GM19043 (cell line): Measurements from ENCODE around the gene CNTRL.
"Not testable (repeated sequence)": the region's sequence is repeated elsewhere in the genome, so short reads cannot be mapped to it uniquely, and the experiment has no call there.

Experiments used
- ATAC-seq: cut with Tn5 transposase; IDR thresholded peaks from one replicate; pipeline ENCODE4 v1.9.1; 2021; ENCODE audit warnings: low read depth; ENCODE audit not compliant: unreplicated experiment

The CNTRL gene

DNA sequence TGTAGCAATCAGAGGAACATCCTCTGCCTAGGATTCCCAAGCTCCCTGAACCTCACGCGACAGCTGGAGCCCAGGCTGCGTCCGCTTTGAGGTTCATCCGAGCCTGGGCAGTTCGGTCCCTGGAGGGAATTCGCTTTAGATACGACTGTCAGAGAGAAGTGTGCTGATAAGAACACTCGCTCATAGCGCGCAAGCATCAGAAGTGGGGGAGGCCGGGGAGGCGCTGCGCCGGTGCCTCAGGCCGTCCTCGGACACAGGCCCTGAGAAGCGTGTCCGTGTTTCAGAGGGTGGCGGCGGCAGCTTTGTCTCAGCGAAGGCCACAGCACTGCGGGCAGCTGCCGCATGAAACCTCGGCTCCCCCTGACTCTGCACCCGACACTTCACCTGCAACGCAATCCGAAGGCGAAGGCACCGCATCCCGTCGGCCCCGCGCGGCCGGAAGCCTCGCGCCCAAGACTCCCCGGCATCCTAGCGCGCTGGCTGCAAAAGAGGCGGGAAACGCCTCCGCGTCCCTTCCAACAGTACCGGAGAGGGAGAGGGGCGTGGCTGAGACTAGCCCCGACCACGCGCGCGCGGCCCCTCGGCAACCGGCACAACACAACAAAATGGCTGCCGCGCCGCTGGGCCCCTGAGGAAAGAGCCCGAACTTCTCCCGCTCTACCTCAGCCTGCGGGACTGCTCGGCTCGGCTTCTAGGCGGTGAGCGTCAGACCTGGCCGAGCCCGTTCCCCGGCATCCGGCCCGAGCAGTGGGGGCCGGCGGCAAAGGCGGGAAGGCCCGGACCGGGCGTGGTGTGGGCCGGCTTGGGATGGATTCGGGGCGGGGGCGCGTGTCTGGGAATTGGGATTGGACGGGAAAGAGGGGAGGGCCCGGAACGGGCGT lies at the start of gene CNTRL:
Gene CNTRL, plus strand, starts transcription at position 586 of the 881 bp plus-strand sequence. CDS start 13,372 bp downstream, outside the sequence.
- peak; percentile 69 for ATAC-seq

DNA sequence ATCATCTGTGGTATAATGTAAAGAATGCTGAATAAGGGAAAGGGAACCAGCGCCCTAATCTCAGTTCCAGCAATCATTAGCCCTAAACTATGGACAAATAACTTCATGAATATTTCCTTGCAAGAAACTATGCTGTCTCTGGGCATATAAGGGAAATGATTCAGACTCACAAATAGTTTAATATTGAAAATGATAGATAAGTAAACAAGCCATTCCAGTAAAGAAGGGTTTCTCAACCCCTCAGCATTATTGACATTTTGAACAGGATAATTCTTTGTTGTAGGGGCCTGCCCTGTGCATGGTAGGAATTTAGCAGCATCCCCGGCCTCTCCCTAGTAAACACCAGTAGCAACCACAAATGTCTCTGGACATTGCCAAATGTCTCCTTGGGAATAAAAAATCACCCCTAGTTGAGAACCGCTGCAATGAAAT lies 48.5 kb upstream of the CNTRL start:
- ATAC-seq: no peak

DNA sequence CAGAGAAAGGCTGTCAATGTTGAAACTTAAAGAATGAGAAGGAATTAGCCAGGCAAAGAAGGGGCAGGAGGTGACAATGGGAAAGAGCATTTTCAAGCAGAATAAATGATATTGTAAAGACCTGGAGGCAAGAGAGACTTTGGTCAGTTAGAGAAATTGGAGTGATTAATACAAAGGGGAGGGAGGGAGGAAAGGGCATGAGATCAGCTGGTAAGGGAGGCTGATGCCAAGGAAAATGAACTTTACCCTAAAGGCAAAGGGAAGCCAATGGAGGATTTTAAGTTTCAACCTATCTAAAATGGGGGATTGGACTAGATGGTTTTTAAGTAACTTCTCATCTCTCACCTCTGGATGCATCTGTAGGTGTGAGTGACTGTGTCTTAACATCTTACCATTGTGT lies 48.0 kb upstream of the CNTRL start:
- no peak for ATAC-seq

DNA sequence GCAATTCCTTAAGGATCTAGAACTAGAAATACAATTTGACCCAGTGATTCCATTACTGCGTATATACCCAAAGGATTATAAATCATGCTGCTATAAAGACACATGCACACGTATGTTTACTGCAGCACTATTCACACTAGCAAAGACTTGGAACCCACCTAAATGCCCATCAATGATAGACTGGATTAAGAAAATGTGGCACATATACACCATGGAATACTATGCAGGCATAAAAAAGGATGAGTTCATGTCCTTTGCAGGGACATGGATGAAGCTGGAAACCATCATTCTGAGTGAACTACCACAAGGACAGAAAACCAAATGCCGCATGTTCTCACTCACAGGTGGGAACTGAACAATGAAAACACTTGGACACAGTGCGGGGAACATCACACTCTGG lies 46.5 kb upstream of the CNTRL start:
- not testable (repeated sequence) for ATAC-seq

GRCh38 chr9:121029469-121029868 lies 45.3 kb upstream of the CNTRL start:
- no peak for ATAC-seq

DNA sequence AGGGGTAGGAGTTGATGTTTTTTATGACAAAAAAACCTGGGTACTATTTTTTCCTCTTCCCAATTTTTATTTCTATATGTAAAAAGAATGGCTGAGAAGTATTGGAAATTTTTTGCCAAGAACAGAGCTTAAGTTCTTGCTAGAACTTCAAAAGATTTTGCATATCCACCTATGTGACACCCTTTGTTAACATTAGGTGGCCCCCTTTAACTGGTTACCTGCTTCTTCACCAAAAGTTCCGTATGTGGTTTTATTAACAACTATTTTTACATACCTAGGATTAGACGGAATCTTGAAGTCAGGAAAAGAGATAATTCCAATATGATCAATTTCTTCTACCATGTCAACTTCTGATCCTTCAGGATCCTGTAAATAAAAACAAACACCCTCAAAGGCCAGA lies 40.2 kb upstream of the CNTRL start:
- ATAC-seq: no peak

- ATAC-seq: not testable (repeated sequence)
These were observed 39.0 kb upstream of the CNTRL start for GRCh38 chr9:121035717-121036116.

DNA sequence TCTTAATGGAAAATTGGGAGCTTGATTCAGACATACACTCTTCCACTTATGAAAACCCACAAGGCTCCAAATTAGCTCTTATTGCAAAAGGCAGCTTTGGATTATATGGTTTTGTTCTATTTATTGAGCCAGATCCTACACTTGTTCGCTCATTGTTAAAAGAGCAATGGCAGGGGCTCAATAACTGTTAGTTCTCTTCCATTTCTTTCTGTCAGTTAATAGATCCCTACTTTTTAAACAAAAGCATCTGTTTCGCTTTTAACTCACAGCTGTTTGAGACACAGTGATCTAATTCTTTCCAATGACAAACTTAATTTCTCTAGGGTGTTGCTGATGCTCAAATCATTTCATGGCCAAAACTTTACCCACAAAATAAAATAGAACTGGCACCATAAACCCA lies 36.4 kb upstream of the CNTRL start:
- ATAC-seq: no peak

DNA sequence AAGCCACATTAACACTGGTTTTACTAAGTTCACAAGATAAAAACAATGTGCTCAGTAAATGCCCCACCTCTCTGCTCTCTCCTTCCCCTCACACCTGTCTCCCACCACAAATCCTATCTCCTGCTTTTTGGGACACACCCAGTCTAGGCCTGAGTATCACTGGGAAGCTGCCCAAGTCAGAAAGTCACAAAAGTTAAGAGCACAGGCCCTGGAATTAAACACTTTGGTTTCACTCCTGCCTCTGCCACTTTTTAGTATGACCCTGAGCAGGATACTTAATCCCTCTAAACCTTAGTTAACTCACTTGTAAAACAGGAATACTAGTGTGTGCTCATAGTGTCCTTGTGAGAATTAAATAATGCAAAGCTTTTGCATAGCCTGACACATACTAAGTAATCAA lies 36.0 kb upstream of the CNTRL start:
- ATAC-seq: no peak

GRCh38 chr9:121048175-121048574 lies 26.6 kb upstream of the CNTRL start:
- ATAC-seq: no peak

DNA sequence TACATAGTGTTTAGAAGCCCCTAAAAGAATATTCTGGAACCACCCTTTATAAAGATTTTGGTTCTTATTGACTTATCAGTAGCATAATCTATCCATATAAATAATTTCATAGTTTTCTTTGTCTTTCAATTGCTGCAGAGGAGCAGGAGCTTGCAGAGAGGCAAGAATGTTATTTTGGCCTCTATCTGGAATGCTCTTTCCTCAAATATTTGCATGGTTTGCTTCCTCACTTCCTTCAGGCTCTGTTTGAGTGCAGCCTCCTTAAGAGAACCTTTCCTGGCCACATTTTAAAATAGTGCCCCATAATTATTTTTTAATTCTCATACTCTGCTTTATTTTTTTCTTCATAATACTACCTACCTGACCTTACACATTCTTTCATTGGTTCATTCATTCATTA lies 26.1 kb upstream of the CNTRL start:
- no peak for ATAC-seq

DNA sequence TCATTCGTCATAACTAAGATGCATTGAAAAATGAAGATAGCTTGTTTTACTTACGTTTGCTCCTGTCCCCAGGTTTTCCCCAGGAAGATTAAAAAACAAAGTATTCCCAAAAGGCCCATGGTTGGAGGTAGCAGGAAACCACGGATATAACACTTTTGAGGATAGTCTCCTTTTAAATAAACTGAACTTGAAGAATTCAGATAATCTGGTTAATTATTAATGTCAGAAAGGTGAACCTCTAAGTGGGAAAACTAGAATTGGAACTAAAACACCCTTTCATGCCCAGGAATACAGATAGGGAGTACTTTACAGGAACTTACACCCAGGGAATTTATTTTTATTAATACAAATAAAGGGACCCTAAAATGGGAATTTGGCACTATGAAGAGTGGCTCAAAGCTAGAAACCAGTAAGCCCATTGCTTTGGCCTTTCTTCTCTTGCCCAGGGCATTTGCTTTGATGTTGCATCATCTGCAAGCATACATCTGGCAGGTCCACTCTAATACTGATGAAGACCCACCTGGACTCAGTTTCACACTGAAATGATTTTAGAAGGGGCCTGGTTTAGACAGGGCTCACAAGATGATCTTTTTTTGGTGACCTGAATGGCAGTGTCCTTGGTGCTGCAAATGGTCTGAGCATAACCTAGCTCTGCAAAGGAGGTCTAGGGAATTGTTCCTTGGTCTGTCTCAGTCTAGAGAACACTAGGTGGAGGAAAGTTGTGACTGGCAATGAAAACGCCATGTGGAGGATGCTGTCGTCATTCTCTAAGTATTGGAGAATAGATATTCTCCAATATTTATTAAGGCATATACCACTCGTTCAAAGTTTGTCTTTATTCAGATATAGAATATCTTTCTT lies 24.4 kb upstream of the CNTRL start, which contains the start of gene C5:
Gene C5, minus strand, starts transcription at position 148 of the 861 bp plus-strand sequence. Its CDS starts 29 bp downstream, at position 119.
- no peak for ATAC-seq

GRCh38 chr9:121053544-121053943 lies 21.2 kb upstream of the CNTRL start:
- ATAC-seq: no peak

- ATAC-seq: no peak
These were observed 19.1 kb upstream of the CNTRL start for GRCh38 chr9:121055642-121056143.

DNA sequence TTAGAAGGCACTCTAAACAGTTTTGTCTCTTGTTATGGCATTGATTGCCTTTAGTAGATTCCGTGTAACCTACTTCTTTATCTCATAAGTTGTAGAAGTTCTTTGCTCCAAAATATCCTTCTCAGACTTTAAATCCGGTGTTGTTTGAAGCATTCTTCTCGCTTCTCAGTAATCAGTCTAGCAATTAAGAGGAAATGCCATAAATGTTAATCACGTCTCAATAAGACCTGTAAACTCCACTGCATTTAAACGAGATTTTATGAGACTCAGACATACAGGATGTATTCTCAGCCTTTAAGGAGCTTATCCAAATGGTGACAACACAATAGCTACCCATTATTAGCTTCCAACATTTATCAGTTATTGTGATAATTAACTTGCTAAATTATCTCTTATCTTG lies 16.9 kb upstream of the CNTRL start:
- ATAC-seq: no peak

GRCh38 chr9:121059513-121059912 lies 15.2 kb upstream of the CNTRL start:
- ATAC-seq: no peak

DNA sequence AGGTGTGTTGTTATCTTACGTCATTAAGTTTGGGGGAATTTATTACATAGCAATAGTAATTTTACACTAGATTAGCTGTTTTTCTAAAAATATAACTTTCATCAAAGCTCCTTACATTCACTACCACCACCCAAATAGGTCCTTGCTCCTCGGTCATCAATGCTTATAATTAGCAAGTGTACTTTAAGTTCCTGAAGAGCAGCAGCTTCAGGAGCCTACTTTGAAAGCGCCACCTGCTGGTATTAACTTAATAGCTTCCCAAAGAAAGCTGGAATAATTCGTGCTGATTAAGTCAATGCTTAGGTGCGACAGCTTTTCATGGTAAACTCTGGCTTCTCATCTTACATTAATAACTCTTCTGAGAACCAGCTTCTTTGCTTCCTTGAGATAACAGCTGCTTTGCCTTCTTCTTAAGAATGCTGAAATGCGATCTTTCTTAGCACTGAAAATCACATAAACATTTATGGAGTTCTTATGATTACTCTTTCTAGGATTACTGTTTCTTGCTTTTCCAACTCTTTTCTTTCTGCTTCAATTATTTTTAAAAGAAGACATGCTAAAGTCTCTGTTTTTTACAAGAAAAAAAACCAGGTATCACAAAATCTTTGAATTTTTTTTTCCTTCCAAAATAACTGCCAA lies 14.6 kb upstream of the CNTRL start:
- no peak for ATAC-seq

DNA sequence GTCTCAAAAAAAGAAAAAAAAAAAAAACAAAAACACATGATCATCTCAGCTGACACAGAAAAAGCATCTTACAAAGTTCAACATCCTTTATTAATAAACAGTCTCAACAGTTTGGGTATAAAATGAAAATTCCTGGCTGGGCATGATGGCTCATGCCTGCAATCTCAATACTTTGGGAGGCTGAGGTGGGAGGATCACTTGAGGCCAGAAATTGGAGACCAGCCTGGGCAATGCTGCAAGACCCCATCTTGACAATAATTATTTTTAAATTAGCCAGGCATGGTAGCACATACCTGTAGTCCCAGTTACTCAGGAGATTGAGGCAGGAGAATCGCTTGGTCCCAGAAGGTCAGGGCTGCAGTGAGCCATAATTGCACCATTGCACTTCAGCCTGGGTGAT lies 7.9 kb upstream of the CNTRL start:
- ATAC-seq: no peak

- ATAC-seq: no peak
These were observed 7.1 kb upstream of the CNTRL start for GRCh38 chr9:121067640-121068039.

GRCh38 chr9:121069396-121069795 lies 5.4 kb upstream of the CNTRL start:
- no peak for ATAC-seq

- ATAC-seq: no peak
These were observed 3.4 kb upstream of the CNTRL start for GRCh38 chr9:121071370-121071755.
